ENCODE results near the gene SYCE1.

DNA sequence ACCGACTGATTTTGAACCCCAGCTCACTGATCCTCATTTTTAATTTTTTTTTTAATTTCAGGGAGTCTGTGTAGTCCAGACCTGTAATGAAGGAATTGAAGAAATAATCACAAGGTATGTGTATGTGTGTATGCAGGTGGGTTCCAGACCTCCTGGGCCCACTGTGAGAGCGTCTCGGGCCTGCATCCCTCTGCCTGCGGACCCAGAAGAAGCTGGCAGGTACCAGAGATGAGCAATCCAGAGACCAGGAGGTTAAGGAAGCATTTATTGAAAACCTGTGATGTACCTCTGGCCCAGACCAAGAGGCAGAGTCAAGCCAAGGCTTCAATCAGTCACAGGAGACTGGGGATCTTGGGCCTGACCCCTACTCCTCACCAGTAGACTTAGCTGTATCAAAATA, 10.8 kb downstream of the SYCE1 start:
- TF ChIP-seq POLR2AphosphoS5 (IDR thresholded peaks at IDR 0.05; ENCODE audit: low read depth, low read length) (no peak), SIN3A (IDR thresholded peaks at IDR 0.05; ENCODE audit: borderline replicate concordance, insufficient read depth, low read length) (no peak), TAF1 (IDR thresholded peaks at IDR 0.05; ENCODE audit: borderline replicate concordance, insufficient read depth, low read length) (no peak)
- TF ChIP-seq, protein P1, sequence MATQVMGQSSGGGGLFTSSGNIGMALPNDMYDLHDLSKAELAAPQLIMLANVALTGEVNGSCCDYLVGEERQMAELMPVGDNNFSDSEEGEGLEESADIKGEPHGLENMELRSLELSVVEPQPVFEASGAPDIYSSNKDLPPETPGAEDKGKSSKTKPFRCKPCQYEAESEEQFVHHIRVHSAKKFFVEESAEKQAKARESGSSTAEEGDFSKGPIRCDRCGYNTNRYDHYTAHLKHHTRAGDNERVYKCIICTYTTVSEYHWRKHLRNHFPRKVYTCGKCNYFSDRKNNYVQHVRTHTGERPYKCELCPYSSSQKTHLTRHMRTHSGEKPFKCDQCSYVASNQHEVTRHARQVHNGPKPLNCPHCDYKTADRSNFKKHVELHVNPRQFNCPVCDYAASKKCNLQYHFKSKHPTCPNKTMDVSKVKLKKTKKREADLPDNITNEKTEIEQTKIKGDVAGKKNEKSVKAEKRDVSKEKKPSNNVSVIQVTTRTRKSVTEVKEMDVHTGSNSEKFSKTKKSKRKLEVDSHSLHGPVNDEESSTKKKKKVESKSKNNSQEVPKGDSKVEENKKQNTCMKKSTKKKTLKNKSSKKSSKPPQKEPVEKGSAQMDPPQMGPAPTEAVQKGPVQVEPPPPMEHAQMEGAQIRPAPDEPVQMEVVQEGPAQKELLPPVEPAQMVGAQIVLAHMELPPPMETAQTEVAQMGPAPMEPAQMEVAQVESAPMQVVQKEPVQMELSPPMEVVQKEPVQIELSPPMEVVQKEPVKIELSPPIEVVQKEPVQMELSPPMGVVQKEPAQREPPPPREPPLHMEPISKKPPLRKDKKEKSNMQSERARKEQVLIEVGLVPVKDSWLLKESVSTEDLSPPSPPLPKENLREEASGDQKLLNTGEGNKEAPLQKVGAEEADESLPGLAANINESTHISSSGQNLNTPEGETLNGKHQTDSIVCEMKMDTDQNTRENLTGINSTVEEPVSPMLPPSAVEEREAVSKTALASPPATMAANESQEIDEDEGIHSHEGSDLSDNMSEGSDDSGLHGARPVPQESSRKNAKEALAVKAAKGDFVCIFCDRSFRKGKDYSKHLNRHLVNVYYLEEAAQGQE (IDR thresholded peaks at IDR 0.05; ENCODE audit: insufficient read depth in 1 of 2, low read depth in 2 of 2, low read length in 2 of 2): no peak
